K562 (cell line): ENCODE measurements around the gene ZNF747. TPM values are rescaled to one million over a fixed set of nuclear protein-coding genes. Genes with fewer than 3 reads are reported as not detected.
A peak's percentile ranks its signal among the peaks of the same experiment; 100 is the strongest.

ENCODE experiments used
- ATF6 ChIP-seq: sonication (generic); formaldehyde crosslinking; IDR thresholded peaks from 2 replicates; pipeline ENCODE4 v1.4.0; 2020; ENCODE audit warnings: mild to moderate bottlenecking, missing genetic modification reagents
- ATF7 ChIP-seq: fragments of 450-650 bp; IDR thresholded peaks from 2 replicates; pipeline ENCODE4 v1.7.1; 2014; ENCODE audit warnings: mild to moderate bottlenecking, moderate library complexity
- BRD4 ChIP-seq: fragments of 200-600 bp; sonication (generic); IDR thresholded peaks from 2 replicates; pipeline ENCODE4 v1.6.1; 2017; ENCODE audit warnings: inconsistent platforms
- DEAF1 ChIP-seq: fragments of 450-650 bp; formaldehyde crosslinking; IDR thresholded peaks from 2 replicates; pipeline ENCODE4 v1.4.0; 2020; ENCODE audit warnings: mild to moderate bottlenecking, moderate library complexity
- FOXP1 ChIP-seq: sonication (generic); formaldehyde crosslinking; IDR thresholded peaks from 2 replicates; pipeline ENCODE4 v1.8.0; 2022; ENCODE audit warnings: mild to moderate bottlenecking, missing genetic modification reagents
- HCFC1 ChIP-seq: IDR thresholded peaks from 2 replicates; pipeline ENCODE4 v1.6.1; 2012; ENCODE audit warnings: low read depth, low read length, improper control_type of control experiment
- HLTF ChIP-seq: fragments of 450-650 bp; IDR thresholded peaks from 2 replicates; pipeline ENCODE4 v1.6.1; 2016
- LCOR ChIP-seq: sonication (generic); formaldehyde crosslinking; IDR thresholded peaks from 2 replicates; pipeline ENCODE4 v1.8.0; 2022; ENCODE audit warnings: mild to moderate bottlenecking, missing genetic modification reagents
- NCOR1 ChIP-seq: fragments of 450-650 bp; IDR thresholded peaks from 2 replicates; pipeline ENCODE4 v1.6.1; 2016; ENCODE audit warnings: mild to moderate bottlenecking, moderate library complexity
- RAD21 ChIP-seq, 2 experiments: fragments of 250-450 bp in 1 of 2; fragments of 450-650 bp in 1 of 2; sonication (Bioruptor Pico) in 1 of 2; formaldehyde crosslinking in 1 of 2; IDR thresholded peaks in 1 of 2; conservative IDR thresholded peaks in 1 of 2; 2 replicates each; pipeline versions ENCODE4 v1.4.0 to v1.8.0; 2020 to 2022; ENCODE audit warnings: mild to moderate bottlenecking in 2 of 2, moderate library complexity in 1 of 2
- RBBP5 ChIP-seq: fragments of 200-600 bp; sonication (generic); IDR thresholded peaks from 2 replicates; pipeline ENCODE4 v1.6.1; 2012; ENCODE audit warnings: borderline replicate concordance, mild to moderate bottlenecking, low read length, control low read depth, inconsistent platforms; ENCODE audit not compliant: insufficient read depth, poor library complexity, severe bottlenecking
- RFX1 ChIP-seq: fragments of 450-650 bp; IDR thresholded peaks from 2 replicates; pipeline ENCODE4 v1.6.1; 2016; ENCODE audit warnings: mild to moderate bottlenecking, moderate library complexity
- TAF1 ChIP-seq: IDR thresholded peaks from 2 replicates; pipeline ENCODE4 v1.6.1; 2011; ENCODE audit warnings: mild to moderate bottlenecking, low read length, moderate library complexity; ENCODE audit not compliant: insufficient read depth, control insufficient read depth, severe bottlenecking; ENCODE audit errors: extremely low read depth
- TARDBP ChIP-seq: fragments of 450-650 bp; IDR thresholded peaks from 2 replicates; pipeline ENCODE4 v1.6.1; 2016
- YBX1 ChIP-seq: fragments of 450-650 bp; IDR thresholded peaks from 2 replicates; pipeline ENCODE4 v1.7.1; 2016; ENCODE audit warnings: mild to moderate bottlenecking
- ZBTB43 ChIP-seq: sonication (generic); formaldehyde crosslinking; IDR thresholded peaks from 2 replicates; pipeline ENCODE4 v1.8.0; 2023; ENCODE audit warnings: mild to moderate bottlenecking, missing genetic modification reagents
- ZC3H8 ChIP-seq: fragments of 450-650 bp; IDR thresholded peaks from 2 replicates; pipeline ENCODE4 v1.6.1; 2017
- ZNF436 ChIP-seq: fragments of 250-450, 450-650 bp; sonication (Bioruptor Pico); formaldehyde crosslinking; IDR thresholded peaks from 2 replicates; pipeline ENCODE4 v1.7.0; 2020; ENCODE audit warnings: mild to moderate bottlenecking
- polyA plus RNA-seq, 8 experiments: library from polyadenylated mRNA; depleted of rRNA in 4 of 8; stranded (reverse) in 5 of 8; unstranded in 3 of 8; fragments of >200 nt; fragmentation: Nextera tagmentation in 2 of 8; fragmentation: Illumina TruSeq in 1 of 8; extraction: Ambion mirVana in 2 of 8; extraction: Trizol in 1 of 8; gene quantifications; 2 replicates each; pipeline versions ENCODE4 v1.2.1 to v1.2.3, GENCODE V29; 2011 to 2014; ENCODE audit warnings: inconsistent platforms in 1 of 8, missing spikeins in 1 of 8
- total RNA-seq, 7 experiments: library from RNA; depleted of rRNA in 6 of 7; stranded (reverse); fragments of >200 nt in 6 of 7; fragmentation: Illumina TruSeq in 2 of 7; extraction: Trizol in 2 of 7; gene quantifications; 2 replicates each; pipeline versions ENCODE4 v1.2.1 to v1.2.3, GENCODE V29; 2011 to 2021; ENCODE audit warnings: low replicate concordance in 1 of 7
- TF ChIP-seq, protein P1 (sequence below): sonication (generic); formaldehyde crosslinking; IDR thresholded peaks from 2 replicates; pipeline ENCODE4 v1.8.0; 2022; ENCODE audit warnings: mild to moderate bottlenecking, low read depth, missing genetic modification reagents
- TF ChIP-seq, protein P2 (sequence below), 2 experiments: fragments of 450-650 bp; conservative IDR thresholded peaks; 2 replicates each; pipeline ENCODE4 v1.6.1; 2017; ENCODE audit warnings: mild to moderate bottlenecking in 2 of 2, moderate library complexity in 2 of 2

Gene ZNF747
- total and polyA plus RNA-seq, 9 of the 15 experiments (the other 6 are each of a cell fraction or from before 2014, with no cell fraction given): 0.14 to 3.3 (median 1.5) TPM

DNA sequence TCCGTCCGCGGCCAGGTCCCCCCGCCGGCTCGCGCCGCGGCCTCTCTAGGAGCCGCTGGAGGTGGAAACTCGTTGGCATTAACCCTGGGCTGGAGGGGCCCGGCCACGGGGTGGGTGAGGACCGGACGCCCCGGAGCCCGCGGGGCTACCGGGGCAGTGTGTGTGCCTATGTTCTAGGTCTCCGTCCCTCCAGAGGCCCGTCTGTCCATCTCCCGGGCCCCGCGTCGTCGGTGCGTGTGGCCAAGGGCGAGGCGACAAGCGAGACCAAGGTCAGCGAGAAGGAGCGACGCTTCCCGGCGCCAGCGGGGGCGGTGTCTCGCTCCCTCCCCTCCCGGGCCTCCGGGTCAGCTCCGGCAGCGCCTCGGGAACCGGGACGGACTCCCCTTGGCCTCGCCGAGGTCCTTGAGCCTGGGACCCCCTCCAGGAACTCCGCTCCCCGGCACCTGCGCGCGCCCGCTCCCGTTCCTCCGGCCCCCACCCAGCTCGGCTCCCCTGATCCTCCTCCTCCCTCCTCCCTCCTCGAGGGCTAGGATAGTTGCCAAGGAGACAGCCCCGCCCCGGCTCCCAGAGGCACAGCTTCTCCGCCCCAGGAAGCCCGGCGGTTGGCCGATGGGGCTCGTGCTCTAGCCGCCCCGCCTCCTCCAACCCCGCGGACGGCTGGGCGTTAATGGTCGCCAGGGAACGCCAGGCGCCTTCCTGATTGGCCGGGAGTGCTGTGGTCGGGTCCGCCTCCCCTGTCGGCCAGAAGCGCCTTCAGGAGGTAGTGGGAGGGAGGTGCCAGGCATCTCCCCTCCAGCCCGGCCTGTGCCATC, 7.6 kb downstream of the ZNF747 start (continued):
- TF ChIP-seq DEAF1 (CRISPR knock-in tag) (0 out of 2 replicates have a peak, but pooled peaks have one; percentile 19), FOXP1 (peak; percentile 76; the same call in 1 of the 2 replicates), ATF6 (CRISPR knock-in tag) (no peak), ATF7 (peak; percentile 69; the same call in 1 of the 2 replicates), LCOR (CRISPR knock-in tag) (no peak; the same call in none of the 2 replicates), ZBTB43 (CRISPR knock-in tag) (no peak), BRD4 (peak; percentile 76; the same call in 1 of the 2 replicates), TARDBP (peak; percentile 43), ZNF436 (CRISPR knock-in tag) (no peak), ZC3H8 (no peak), YBX1 (no peak), HCFC1 (peak; percentile 82), TAF1 (peak; percentile 45), HLTF (peak; percentile 49; the same call in 1 of the 2 replicates), RAD21 (CRISPR knock-in tag; conservative IDR thresholded peaks at IDR 0.05 in 1 of 2, IDR thresholded peaks at IDR 0.05 in 1 of 2) (peak in 1 of 2 experiments; percentile 32; a peak in 1 of 4 replicates), RBBP5 (peak; percentile 67), RFX1 (peak; percentile 98), NCOR1 (no peak)
- TF ChIP-seq, protein P1, sequence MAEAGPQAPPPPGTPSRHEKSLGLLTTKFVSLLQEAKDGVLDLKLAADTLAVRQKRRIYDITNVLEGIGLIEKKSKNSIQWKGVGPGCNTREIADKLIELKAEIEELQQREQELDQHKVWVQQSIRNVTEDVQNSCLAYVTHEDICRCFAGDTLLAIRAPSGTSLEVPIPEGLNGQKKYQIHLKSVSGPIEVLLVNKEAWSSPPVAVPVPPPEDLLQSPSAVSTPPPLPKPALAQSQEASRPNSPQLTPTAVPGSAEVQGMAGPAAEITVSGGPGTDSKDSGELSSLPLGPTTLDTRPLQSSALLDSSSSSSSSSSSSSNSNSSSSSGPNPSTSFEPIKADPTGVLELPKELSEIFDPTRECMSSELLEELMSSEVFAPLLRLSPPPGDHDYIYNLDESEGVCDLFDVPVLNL: peak; percentile 59; the same call in 1 of the 2 replicates
- TF ChIP-seq, protein P2, sequence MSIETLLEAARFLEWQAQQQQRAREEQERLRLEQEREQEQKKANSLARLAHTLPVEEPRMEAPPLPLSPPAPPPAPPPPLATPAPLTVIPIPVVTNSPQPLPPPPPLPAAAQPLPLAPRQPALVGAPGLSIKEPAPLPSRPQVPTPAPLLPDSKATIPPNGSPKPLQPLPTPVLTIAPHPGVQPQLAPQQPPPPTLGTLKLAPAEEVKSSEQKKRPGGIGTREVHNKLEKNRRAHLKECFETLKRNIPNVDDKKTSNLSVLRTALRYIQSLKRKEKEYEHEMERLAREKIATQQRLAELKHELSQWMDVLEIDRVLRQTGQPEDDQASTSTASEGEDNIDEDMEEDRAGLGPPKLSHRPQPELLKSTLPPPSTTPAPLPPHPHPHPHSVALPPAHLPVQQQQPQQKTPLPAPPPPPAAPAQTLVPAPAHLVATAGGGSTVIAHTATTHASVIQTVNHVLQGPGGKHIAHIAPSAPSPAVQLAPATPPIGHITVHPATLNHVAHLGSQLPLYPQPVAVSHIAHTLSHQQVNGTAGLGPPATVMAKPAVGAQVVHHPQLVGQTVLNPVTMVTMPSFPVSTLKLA (conservative IDR thresholded peaks at IDR 0.05): peak; percentile 81 to 88
